GM19395 (cell line): ENCODE measurements around the gene CRIM1.

Experiments
- ATAC-seq: cut with Tn5 transposase; IDR thresholded peaks from one replicate; pipeline ENCODE4 v1.9.1; 2021; ENCODE audit warnings: mild to moderate bottlenecking, moderate library complexity; ENCODE audit not compliant: unreplicated experiment

The CRIM1 gene

GRCh38 chr2:36572054-36572718 lies 216.6 kb downstream of the CRIM1 start:
- no peak for ATAC-seq

- no peak for ATAC-seq
These were observed 217.1 kb downstream of the CRIM1 start for GRCh38 chr2:36572719-36573059.

- ATAC-seq = no peak
These were observed 217.6 kb downstream of the CRIM1 start for GRCh38 chr2:36573165-36573564.

- no peak for ATAC-seq
These were observed 219.0 kb downstream of the CRIM1 start for GRCh38 chr2:36574560-36574959.

DNA sequence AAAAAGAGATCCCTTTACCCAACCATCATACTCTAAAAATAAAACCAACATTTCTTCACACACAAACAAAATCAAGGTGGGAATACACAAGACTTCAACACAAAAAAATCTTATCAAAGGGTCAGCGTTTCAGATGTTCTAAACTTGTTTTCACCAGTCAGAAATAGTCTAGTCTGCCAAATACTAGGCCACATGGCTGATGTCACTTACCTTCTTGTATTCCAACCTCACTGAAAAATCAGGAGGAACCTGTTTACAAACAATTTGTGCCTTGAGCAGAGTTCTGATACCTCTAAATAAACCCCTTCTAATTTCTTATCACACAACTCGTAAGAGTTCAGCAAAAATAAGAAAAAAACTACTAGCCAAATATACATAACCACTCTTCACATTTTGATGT lies 222.3 kb downstream of the CRIM1 start:
- no peak for ATAC-seq

DNA sequence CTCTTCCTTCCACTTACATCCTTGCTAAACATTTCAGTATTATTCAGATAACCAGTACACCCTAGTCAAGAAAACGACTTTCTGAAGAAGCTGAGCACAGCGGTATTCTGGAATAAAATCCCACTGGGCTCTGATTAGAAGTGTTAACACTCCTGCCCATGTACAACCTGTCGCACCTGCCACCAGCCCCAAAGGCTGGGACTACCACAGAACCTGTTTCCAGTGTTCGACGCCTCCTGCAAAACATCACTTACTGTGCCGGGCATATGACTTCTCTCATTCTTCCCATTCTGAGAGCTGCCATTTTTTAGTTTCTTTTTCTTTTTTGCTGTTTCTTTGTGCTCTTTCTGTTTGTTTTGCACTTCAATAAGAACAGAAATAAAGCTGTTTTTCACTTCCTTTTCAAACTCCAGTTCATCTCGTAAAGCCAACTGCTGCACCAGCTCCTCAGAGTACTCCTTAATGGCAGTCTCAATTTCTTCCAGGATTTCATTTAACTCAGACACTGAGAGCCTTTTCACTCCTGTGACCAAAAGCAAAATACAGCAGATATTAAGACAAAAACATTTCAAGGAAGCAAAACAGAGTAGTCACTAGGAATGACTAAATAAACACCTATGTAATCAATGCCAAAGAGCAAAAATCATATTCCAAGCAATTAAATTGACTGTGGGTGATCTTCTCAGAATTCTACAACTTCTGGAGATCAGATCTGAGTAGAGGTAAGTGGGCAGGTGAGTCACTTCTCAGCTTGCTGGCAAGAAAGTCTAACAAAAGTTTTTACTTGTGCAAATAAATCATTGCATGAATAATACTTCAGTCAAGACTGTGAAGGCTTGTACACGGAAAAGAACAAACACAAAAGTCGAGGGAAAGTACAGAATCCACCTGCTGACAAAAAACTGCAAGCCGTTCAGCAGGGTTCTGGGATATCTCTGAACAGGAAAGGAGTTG lies 223.0 kb downstream of the CRIM1 start:
- ATAC-seq = peak; percentile 48

- ATAC-seq = no peak
These were observed 223.7 kb downstream of the CRIM1 start for GRCh38 chr2:36579297-36579664.

GRCh38 chr2:36582538-36582937 lies 227.0 kb downstream of the CRIM1 start:
- no peak for ATAC-seq

DNA sequence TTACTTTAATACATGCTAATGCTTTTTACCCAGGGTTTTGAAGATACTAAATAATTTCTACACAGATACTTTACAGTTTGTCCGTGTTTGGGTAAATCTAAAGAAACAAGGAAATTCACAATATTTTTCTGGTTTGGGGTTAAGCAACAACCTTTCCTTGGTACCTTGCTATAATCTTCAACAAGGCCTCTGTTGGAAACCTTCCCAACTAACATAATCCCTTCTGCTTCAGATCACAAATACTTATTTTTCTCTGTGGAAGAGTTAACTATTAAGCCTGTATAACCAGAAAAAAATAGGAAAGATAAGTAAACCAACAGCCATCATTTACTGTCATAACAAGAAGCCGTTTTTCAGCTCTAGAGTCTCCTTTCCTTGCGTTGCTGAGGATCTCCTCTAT lies 227.4 kb downstream of the CRIM1 start:
- no peak for ATAC-seq

DNA sequence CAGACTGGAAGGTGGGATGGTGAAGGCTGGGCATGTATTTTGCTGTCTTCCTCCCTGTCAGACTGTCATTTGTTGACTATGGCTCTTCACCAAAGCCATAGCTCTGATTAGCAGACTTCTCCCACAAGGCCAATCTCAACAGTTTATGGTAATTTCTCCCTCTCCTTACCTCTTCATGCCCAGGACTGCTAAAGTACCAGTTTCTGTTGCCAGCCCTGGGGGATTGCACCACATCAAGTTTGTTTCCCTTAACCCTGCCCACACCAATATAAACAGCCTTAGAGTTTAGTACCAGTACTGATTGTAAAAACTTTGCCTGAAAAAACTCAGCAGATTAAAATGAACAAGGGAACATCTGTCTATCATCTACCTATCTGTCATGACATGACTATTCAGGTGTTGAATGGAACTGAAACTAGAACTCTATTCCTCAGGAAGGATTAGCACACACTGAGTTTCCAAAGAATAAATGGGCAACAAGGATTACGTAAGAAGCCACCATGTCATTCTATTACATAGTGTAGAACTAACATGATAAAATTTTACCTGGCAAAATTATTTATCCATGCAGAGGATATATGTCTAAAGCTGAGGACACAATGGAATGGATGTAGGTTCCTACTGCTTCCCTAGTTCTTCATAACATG lies 228.7 kb downstream of the CRIM1 start:
- ATAC-seq = no peak

DNA sequence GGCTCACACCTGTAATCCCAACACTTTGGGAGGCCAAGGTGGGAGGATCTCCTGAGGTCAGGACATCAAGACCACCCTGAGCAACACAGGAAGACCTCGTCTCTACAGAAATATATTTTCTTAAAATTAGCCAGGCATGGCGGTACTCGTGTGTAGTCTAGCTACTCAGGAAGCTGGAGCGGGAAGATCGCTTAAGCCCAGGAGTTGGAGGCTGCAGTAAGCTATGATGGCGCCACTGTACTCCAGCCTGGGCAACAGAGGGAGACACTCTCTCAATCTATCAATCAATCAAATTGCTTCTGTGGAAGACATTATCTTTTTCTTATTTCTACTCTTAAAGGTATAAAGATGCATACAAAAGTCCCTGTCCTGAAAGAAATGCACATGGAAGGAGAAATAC lies 231.1 kb downstream of the CRIM1 start:
- no peak for ATAC-seq

GRCh38 chr2:36587101-36587500 lies 231.5 kb downstream of the CRIM1 start:
- ATAC-seq = no peak

DNA sequence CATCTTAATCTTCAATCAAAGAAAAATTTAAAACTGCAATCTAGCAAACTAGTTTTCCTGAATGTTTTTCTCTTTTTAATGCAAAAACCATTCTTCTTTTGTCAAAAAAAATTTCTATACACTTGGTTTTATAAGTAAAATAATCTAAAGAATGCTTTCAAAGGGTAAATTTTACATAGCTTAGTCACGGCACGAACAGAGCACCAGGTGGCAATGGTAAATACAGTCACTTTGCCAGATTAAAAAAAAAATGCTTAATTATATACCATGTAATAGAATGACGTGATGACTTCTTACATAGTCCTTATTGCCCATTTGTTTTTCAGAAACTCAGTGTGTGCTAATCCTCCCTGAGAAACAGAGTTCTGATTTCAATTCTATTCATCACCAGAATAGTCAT lies 232.0 kb downstream of the CRIM1 start:
- no peak for ATAC-seq

DNA sequence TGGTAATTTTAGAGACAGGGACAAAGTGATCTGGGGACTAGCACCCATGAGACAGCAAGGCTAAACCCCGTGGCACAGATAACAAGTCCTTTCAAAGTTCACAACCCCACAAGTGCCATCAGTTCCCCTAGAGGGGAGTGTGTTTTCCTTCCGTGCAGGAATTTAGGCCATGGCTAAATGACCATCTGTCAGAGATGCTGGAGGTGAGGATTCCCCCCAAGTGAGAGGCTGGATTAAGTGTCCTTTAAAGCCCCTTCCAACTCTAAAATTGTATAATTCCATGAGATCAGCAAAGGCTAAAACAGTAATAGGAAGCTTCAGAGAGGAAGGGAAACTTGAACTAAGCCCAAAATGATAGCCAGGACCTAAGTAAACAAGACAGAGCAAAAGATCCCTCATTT lies 233.7 kb downstream of the CRIM1 start:
- no peak for ATAC-seq

- no peak for ATAC-seq
These were observed 239.3 kb downstream of the CRIM1 start for GRCh38 chr2:36594849-36595248.

- ATAC-seq = no peak
These were observed 240.8 kb downstream of the CRIM1 start for GRCh38 chr2:36596397-36596796.

DNA sequence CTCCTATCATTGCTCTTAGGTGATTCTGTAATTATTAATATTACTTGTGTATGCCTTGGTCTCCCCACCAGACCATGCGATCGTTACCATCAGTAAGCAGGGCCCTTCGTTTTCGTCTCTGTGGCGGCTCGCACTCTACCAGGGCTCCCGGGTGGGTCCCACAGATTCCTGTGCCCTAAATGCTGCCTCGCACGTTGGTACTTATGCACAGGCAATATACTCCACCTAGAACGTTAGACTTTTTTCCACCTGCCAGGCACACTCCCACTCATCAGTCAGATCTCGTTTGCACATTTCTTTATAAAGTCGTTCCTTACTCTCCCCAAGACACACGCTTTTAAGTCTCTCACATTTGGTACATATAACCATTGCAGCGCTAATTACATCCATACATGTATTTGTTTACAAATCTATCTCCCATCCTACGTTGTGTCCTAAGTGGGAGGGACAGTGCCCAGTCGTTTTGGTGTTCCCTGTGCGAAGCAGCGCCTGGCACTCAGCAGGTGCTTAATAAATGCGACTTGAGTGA lies 241.5 kb downstream of the CRIM1 start:
- no peak for ATAC-seq

DNA sequence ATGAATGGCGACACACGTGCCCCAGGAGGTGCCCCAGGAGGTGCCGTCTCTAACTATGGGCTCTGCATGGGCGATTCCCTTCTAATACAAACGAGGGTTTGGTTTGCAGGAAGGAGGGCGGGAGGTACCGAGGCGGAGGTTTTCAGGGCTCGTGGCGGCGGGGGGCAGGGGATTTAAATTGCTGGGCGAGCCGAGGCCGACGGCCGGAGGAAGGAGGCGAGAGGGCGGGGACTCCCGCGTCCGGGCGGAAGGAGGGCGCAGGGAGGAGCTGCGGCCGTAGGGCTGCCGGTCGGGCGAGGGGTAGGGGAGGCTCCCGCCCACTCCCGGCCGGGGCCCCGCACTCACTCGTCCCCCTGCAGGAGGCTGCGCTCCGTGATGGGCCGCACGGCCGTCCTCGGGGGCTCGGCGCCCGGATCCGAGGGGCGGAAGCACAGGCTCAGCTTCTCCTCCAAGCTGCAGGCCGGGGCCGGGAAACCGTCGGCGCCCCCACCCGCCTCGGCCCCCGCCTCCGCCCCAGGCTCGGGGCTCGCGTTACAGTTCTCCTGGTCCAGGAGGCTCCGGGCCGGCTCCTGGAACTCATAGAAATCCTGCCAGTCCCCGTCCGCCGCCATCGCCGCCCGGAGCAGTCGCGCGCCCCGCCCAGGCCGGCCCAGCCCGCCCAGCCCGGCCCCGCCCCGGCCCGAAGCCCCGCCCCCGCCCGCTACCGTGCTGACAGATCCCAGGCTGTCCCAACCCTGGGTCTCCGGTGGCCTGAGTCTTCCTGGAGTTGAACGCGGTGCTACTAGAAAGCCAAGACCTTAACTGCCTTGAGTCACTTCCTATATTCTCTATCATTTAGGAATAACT lies 242.2 kb downstream of the CRIM1 start, which contains the start of gene FEZ2:
TSS of gene FEZ2 (minus strand) at position 637 of the 846 bp plus-strand sequence. CDS start at position 611, 26 bp downstream.
- peak; percentile 98 for ATAC-seq
